HG03196 (cell line): ENCODE measurements around the gene TBC1D14.
"Not testable (repeated sequence)": the region's sequence is repeated elsewhere in the genome, so short reads cannot be mapped to it uniquely, and the experiment has no call there.

Experiments used
- ATAC-seq: cut with Tn5 transposase; IDR thresholded peaks from one replicate; pipeline ENCODE4 v1.9.1; 2021; ENCODE audit not compliant: unreplicated experiment

TBC1D14 gene

GRCh38 chr4:7075962-7076695, 166.5 kb downstream of the TBC1D14 start:
- no peak for ATAC-seq

GRCh38 chr4:7076696-7077082, 167.1 kb downstream of the TBC1D14 start:
- ATAC-seq: no peak

DNA sequence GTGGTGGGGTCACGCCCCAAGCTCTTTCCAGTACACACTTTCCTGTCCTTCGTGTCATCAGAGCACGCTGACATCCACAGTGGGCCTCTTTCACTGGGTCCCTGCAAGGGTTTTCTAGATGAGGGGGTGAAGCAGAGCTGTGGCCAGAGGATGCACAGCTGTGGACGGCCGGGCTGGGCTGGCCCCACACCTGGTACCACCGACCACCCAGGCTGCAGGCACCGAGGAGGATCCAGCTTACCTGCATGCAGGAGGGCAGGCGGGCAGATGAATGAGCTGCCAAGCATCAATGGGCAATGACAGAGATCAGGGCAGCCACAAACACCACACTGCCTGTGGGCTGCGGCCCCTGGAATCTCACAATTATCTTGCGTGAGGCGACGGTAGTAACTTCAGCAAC, 167.7 kb downstream of the TBC1D14 start:
- no peak for ATAC-seq

- no peak for ATAC-seq
Measured at GRCh38 chr4:7078025-7078424, 168.4 kb downstream of the TBC1D14 start.

- ATAC-seq: not testable (repeated sequence)
Measured at GRCh38 chr4:7079483-7079882, 169.9 kb downstream of the TBC1D14 start.

DNA sequence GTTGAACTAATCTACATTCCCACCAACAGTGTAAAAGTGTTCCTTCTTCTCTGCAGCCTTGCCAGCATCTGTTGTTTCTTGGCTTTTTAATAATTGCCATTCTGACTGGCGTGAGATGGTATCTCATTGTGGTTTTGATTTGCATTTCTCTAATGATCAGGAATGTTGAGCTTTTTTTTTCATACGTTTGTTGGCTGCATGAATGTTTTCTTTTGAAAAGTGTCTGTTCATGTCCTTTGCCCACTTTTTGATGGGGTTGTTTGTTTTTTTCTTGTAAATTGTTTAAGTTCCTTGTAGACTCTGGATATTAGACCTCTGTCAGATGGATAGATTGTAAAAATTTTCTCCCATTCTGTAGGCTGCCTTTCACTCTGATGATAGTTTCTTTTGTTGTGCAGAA, 170.3 kb downstream of the TBC1D14 start:
- not testable (repeated sequence) for ATAC-seq
